ENCODE results near the gene PLCB3. TPM values are rescaled to one million over a fixed set of nuclear protein-coding genes. Genes with fewer than 3 reads are reported as not detected.

PLCB3 gene
- total RNA-seq, 1 donor from 2014 or later: 17.3 TPM

DNA sequence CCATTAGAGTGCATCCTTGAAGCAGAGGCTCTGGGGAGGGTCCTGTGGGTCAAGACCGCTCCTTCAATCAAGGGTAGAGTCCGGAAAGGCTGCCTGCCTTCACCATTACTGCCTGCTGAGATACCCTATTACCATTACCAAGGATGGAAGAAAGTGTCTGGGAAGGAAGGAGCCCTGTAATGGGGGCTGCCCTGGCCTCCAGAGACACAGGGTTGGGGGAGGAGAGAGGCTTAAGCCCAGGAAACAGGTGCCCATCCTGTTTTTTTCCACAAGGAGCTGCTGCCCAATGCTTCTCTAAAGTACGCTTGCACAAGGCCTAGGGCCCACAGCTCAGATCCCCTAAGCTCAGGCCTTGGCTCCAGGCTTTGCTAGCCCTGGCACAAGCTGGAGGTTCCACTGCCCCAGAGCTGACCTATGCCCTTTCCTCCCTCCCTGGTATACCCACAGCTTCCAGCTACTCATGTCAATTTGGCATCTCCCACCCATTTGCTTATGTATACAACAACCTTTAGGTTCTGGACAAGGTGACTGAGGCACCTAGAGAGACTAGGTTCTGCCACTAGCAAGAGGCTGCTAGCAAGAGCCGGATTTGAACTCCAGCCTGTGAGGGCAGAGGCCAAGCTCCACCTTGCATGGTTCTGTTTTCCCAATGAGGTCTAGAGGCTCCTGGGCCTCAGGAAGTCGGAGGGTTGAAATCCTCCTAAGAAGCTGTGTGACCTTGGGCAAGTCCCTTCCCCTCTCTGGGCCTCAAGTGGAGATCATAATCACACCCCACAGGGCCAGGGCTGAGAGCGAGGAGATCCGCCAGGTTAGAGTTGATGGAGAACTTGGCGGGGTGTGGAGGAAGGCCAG, 1.5 kb upstream of the PLCB3 start:
- DNase-seq (ENCODE audit: low read depth in 2 of 2): no peak

DNA sequence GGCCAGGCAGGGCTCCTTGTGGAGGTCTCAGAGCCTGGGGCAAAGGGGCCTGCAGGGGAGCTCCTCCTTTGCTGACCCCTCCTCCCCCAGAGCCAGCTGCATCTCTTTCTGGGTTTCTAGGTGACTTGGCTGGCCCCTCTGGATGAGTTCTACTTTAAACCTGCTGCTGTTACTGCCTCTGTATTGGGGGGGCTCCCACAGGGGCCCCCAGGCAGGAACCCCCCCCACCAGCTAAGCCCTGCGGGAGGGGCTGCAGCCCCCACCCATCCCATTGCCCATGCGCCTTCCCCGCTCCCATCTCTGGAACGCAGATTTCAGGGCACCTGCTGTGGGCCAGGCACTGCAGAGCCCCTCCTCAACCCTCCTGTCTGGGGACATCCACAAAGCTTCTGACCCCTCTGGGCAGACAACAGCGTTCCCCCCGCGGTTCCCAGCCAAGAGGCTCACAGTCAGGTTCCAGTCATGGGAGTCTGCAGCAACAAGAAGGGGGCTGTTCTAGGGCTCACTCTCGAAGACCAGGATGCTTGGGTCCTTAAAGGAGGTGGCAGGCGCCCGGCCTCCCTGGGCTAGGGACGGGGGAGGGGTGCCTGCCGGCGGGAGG, 815 bp upstream of the PLCB3 start:
- DNase-seq (ENCODE audit: low read depth in 2 of 2): no peak

DNA sequence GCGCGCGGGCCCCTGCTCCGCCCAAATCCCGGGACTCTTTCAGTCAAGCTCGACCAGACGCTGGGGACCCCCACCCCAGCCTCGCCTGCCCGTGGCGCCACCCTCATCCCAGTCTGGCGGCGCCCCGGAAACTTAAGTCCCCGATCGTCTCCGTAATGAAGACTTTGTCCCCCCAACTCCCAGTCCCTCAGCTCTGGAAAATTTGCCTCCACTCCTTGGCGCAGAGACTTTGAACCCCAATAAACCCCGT, 348 bp downstream of the PLCB3 start:
- DNase-seq (ENCODE audit: low read depth in 2 of 2): no peak

DNA sequence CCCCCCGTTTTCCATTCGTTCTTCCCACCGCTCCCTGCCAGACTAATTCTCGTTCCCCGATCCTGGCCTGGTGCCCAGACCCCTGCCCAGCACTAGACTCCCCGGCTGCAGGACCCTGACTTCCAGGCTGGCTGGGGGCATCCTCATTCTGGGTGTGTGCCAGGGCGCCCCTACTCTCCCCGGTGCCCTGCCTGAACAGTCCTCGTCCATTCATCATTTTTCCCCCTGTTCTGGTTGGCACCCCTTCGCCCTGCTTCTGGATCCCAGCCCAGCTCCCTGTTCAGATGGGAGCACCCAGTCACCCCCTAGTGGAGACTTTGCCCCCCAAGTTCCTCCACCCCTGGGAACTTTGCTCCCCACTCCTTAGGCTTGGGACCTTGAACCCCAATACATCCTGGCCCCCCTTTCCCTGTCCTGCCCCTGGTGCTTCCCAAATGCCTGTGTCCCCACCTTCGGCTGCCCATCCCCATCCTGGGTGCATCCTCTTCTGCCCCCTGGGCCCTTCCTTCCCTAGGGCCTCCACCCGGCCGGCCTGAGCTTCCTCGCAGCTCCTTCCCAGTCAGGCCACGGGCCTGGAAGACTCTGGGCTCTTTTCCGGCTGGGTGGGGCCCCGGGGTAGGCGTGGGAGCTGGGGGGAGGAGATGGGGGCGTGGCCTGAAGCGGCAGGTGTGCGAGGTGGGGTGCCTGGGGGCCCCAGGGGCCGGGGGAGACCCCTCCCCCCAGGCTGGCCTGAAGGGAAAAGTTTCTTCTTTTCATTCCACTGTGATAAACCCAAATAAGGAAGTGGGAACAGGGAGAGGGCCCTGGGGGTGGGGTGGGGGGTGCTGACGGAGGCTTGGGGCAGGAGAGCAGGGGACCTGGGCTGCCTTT, 908 bp downstream of the PLCB3 start:
- DNase-seq (ENCODE audit: low read depth in 2 of 2): no peak

DNA sequence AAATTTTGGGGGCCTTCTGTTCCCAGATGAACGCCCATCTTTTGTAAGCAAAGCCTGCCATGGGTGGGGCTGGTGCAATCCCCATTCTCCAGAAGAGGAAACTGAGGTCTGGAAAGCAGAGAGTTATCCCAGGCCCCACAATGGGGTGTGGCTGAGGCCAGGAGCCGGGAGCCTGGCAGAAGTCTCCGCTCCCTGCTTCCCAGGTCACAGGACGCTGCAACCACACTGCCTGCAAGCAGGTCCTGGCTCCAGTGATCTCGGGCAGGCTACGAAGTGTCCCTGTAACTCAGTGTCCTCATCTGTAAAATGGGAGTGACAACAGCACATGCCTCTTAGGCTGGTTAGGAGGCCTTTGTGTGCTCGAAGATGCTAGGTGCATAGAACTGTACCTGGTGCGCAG, 1.7 kb downstream of the PLCB3 start:
- no peak for DNase-seq (ENCODE audit: low read depth in 2 of 2)

DNA sequence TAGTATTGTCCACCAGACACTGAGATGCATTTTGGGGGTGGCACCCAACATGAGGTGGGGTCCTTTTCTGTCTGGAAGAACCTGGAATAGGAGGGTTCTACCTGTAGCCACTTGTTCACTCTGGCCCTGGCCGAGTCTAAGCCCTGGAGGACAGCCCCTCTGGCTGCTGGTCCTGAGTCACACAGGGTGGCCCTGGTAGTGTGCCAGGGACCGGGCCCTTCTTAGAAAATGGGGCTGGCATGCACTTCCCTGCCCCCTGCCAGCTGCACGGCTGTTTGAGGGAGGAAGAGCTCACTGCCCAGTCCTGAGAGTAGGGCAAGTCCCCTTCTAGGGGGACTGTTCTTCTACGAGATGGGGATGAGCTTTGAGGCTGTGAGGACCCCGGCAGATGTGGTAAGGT, 2.2 kb downstream of the PLCB3 start:
- no peak for DNase-seq (ENCODE audit: low read depth in 2 of 2)

DNA sequence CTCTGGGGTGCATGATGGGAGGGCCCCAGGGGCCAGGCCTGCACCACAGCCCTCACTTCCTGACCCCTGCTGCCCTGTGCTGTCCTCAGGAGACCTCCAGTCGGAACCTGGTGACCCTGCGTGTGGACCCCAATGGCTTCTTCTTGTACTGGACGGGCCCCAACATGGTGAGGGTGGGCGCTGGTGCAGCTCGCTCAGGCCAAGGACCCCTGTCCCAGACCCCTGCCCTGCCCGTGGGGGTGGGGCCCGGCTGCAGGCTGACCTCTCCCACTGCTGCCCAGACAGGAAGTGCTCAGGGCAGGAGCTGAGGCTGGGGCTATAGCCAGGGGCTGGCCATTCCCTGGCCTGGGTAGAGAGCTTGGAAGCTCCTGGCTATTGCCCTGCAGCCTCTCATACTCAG, 3.0 kb downstream of the PLCB3 start:
- no peak for DNase-seq (ENCODE audit: low read depth in 2 of 2)

DNA sequence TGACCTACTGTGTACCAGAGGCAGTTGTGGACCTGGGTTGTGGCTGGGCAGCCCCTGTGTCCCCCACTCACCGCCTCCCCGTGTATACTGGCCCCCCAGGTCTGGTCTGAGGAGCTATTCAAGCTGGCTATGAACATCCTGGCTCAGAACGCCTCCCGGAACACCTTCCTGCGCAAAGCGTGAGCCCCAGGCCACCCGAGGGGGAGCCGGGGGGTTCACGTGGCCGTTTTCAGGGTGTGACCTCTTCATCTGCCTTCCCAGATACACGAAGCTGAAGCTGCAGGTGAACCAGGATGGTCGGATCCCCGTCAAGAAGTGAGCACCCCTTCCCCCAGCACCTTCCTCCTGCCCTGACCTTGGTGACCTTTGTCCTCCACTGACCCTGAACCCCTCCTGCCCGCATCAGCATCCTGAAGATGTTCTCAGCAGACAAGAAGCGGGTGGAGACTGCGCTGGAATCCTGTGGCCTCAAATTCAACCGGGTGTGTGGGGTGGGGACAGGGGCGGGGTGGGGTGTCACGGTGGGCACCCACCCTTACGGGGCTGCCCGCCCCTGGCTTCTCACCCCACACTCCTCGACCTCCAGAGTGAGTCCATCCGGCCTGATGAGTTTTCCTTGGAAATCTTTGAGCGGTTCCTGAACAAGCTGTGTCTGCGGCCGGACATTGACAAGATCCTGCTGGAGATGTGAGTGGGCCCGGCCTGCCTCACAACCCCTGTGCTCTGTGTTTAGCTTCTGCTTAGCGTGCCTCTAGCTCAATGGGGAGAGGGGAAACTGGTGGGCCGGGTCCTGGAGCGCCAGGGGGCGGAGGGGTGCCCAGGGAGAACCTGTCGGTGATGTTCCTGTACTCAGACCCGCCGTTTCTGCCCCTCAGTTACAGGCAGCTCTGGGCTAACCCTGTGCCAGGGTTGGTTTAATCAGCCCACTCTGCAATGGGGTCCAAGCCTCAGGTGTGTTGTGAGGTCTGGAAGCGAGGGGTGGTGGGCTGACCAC, 4.1 kb downstream of the PLCB3 start:
- no peak for DNase-seq (ENCODE audit: low read depth in 2 of 2)

DNA sequence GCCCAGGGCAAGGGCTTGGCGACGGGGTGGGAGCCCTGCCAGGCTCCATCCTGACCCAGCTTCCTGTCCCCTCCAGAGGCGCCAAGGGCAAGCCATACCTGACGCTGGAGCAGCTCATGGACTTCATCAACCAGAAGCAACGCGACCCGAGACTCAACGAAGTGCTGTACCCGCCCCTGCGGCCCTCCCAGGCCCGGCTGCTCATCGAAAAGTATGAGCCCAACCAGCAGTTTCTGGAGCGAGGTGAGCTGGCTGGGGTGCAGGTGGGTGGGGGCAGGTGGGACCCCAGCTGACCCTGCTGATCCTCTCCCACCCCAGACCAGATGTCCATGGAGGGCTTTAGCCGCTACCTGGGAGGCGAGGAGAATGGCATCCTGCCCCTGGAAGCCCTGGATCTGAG, 5.0 kb downstream of the PLCB3 start:
- no peak for DNase-seq (ENCODE audit: low read depth in 2 of 2)

DNA sequence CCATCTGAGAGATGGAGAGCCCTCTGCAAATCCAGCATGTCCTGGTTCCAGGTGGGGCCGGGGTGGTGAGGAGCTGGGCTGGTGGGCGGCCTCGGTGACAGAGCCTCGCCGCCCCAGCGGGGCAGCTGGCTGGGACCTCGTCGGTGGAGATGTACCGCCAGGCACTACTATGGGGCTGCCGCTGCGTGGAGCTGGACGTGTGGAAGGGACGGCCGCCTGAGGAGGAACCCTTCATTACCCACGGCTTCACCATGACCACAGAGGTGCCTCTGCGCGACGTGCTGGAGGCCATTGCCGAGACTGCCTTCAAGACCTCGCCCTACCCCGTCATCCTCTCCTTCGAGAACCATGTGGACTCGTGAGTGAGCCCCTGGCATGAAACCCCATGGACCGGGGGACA, 7.0 kb downstream of the PLCB3 start:
- no peak for DNase-seq (ENCODE audit: low read depth in 2 of 2)

DNA sequence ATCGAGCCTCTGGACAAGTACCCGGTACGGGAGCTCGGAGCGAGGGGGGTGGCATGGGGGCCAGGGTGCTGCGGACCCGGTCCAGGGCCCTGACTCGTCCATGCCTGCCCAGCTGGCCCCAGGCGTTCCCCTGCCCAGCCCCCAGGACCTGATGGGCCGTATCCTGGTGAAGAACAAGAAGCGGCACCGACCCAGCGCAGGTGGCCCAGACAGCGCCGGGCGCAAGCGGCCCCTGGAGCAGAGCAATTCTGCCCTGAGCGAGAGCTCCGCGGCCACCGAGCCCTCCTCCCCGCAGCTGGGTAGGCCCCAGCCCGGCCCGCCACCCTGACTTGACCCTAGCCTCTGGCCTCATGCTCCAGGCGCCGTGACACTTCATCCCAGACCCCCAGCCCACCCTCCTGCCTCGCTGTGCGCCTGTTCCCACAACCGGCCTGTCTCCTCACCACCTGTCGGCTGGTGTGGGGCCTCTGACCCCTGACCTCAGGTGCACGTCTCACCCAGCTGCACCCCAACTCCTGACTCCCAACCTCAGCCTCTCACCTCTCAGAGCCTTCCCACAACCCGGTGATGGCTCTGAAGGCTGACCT, 7.7 kb downstream of the PLCB3 start:
- no peak for DNase-seq (ENCODE audit: low read depth in 2 of 2)

DNA sequence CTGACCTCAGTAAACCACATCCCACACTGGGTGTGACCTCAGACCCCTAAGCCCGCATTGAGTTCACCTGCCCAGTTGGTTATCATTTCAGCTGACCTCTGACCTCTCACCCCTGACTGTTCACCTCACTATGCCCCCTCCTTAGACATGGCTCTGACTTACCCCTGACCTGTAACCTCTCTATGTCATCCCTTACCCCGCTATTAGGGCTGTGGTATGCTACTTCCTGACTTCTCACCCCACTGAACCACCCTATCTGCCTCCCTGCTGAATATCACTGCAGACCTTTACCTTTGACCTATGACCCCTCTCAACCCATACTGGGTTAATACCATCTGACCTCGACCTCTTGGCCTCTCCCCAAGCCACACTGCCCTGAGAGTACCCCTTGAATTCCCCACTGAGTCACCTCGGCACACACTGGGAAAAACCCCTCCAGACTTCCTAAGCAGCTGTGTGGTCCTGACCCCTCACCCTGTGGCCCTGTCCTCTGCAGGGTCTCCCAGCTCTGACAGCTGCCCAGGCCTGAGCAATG, 8.3 kb downstream of the PLCB3 start:
- DNase-seq (ENCODE audit: low read depth in 2 of 2): no peak

DNA sequence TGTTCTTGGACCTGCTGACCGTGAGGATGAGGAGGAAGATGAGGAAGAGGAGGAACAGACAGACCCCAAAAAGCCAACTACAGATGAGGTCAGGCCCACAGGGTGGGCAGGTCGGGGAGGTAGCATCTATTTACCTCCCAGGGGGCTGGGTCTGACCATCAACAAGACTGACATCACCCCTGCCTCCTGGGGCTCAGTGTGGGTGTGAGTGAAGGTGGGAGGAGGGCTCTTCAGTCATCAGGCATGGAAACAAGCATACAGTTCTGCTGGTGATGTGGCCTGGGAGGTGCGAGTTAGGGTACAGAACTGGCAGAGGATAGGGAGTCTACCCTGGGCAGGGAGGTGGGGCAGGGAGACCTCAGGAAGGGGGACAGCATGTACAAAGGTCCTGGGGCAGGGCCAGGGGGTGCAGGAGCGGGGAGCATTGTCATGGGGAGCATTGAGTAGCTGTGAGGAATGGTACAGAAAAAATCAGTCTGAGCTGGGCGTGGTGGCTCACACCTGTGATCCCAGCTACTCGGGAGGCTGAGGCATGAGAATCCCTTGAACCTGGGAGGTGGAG, 8.9 kb downstream of the PLCB3 start:
- DNase-seq (ENCODE audit: low read depth in 2 of 2): no peak

DNA sequence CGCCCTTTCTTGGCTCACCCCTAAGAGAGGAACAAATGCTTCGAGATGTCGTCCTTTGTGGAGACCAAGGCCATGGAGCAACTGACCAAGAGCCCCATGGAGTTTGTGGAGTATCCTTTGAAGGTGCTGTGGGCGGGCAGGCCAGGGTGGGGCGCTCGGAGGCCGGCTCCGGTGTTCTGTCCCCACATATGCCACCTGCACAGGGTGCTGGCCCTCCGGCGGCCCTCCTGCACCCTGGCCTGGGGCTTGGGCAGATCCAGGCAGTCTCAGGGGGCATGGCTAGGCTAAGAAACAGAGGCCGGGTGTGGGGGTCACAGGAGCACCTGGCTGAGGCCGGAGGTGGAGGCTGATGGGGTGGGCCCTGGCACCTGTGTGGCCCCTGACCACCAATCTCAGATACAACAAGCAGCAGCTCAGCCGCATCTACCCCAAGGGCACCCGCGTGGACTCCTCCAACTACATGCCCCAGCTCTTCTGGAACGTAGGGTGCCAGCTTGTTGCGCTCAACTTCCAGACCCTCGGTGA, 10.3 kb downstream of the PLCB3 start:
- DNase-seq (ENCODE audit: low read depth in 2 of 2): no peak

DNA sequence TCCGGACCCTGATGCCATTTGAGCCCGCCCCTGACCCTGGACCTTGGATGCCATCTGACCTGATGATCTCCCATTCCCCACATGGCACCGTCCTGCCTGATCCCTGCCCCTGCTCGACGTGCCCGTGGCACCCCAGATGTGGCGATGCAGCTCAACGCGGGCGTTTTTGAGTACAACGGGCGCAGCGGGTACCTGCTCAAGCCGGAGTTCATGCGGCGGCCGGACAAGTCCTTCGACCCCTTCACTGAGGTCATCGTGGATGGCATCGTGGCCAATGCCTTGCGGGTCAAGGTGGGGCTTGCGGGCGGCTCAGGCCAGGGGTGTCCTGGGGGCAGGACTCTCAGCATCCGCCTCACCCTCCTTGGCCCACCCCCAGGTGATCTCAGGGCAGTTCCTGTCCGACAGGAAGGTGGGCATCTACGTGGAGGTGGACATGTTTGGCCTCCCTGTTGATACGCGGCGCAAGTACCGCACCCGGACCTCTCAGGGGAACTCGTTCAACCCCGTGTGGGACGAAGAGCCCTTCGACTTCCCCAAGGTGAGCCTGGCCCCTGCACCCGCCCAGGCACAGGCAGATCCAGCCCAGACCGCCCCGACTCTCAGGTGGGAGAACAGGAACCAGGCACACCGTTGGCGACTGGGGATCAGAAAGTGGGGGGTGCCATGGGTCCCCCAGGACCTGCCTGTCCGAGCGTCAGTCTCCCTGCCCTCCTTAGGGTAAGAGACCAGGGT, 11.1 kb downstream of the PLCB3 start:
- DNase-seq (ENCODE audit: low read depth in 2 of 2): no peak

DNA sequence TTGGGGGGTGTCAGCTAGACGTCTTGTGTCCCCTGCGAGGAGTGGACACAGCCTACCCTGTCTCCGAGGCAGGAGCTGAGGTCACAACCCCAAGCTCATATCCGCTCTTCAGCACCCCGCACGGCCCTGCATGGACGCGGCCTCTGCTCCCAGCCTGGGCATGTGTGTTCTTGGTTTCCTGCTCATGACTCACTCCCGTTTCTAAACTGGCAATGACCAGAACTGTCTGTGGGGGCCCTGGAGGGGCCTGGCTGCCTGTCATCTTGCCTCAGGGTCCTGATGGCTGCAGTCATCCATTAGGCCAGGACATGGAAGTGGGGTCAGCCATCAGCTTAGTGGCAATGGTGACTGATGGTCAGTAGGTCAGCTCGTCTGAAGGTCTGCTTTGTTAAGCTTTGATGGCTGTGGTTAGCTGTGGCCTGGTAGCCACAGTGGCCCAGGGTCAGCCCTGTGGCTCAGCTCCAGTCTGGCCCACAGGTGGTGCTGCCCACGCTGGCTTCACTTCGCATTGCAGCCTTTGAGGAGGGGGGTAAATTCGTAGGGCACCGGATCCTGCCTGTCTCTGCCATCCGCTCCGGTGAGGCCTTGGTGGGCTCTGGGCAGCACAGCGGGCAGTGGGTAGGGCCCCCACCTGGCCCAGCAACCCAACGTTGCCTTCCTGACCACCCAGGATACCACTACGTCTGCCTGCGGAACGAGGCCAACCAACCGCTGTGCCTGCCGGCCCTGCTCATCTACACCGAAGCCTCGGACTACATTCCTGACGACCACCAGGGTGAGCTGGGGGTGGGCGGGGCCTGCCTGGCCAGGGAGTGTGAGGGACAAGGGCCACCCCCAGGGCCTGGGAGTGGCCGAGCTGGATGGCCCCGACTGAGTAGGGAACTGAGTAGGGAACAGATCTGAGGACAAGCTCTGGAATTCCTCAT, 12.0 kb downstream of the PLCB3 start:
- peak in 1 of 2 donors; percentile 88 for DNase-seq (ENCODE audit: low read depth in 2 of 2)

DNA sequence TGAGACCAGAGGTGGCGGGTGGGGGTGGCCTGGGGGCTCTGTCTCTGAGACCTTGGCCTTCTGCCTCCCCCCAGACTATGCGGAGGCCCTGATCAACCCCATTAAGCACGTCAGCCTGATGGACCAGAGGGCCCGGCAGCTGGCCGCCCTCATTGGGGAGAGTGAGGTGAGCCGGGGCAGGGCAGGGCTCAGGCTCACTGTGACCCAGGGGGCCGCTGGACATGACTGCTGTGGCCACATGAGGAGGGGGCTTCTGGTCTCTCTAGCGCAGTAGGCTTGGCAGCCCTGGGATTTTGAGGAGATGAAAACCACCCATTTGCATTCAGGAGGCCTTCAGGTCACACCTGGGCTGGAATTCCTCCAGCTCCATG, 12.6 kb downstream of the PLCB3 start:
- no peak for DNase-seq (ENCODE audit: low read depth in 2 of 2)

DNA sequence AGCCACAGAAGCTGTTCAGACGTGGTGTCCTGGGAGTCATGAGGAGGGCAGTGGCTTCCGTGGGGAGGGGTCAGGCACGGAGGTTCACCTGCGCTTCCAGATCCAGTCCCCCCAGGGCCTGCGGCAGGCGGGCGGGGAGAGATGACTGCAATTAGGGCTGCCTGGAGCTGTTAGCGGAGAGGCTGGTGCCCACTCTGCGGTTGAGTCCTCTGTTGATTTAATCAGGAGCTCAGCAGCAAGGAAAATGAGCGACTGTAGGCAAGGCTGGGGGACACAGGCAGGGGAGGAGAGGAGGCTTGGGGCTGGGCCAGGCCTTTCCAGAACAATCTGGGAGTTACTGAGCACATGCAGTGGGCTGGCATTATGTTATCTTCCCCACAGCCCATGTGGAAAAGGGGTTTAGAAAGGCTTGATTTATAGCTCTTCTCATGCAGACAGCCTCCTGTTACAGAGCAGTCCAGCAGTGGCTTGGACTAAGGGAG, 13.1 kb downstream of the PLCB3 start:
- no peak for DNase-seq (ENCODE audit: low read depth in 2 of 2)

Data from dermis microvascular lymphatic vessel endothelial cell (primary cell).